ENCODE measurements around the gene TFRC.
"Not testable (repeated sequence)": the region's sequence is repeated elsewhere in the genome, so short reads cannot be mapped to it uniquely, and the experiment has no call there.

Gene TFRC

GRCh38 chr3:196007744-196008335 is 74.0 kb downstream of the TFRC start:
- no peak for DNase-seq (ENCODE audit: low read depth in 2 of 3, low spot score in 2 of 3)

- DNase-seq (ENCODE audit: low read depth in 2 of 3, low spot score in 2 of 3): not testable (repeated sequence)
These were observed 76.6 kb downstream of the TFRC start for GRCh38 chr3:196005338-196005737.

GRCh38 chr3:196004359-196005052 is 77.4 kb downstream of the TFRC start:
- DNase-seq (ENCODE audit: low read depth in 2 of 3, low spot score in 2 of 3): not testable (repeated sequence)

- no peak for DNase-seq (ENCODE audit: low read depth in 2 of 3, low spot score in 2 of 3)
These were observed 78.3 kb downstream of the TFRC start for GRCh38 chr3:196003611-196004010.

- DNase-seq (ENCODE audit: low read depth in 2 of 3, low spot score in 2 of 3): not testable (repeated sequence)
These were observed 79.2 kb downstream of the TFRC start for GRCh38 chr3:196002721-196003120.

GRCh38 chr3:196001240-196001639 is 80.7 kb downstream of the TFRC start:
- DNase-seq (ENCODE audit: low read depth in 2 of 3, low spot score in 2 of 3): not testable (repeated sequence)

GRCh38 chr3:196000360-196000950 is 81.4 kb downstream of the TFRC start:
- DNase-seq (ENCODE audit: low read depth in 2 of 3, low spot score in 2 of 3): not testable (repeated sequence)

- no peak for DNase-seq (ENCODE audit: low read depth in 2 of 3, low spot score in 2 of 3)
These were observed 82.0 kb downstream of the TFRC start for GRCh38 chr3:195999896-196000295.

Measured in activated CD8-positive, alpha-beta memory T cell treated with anti-CD3 and anti-CD28 coated beads for 48 hours (primary cell).